IMR-90 (cell line): ENCODE data around the gene TRAF4. TPM values are rescaled to one million over a fixed set of nuclear protein-coding genes. Genes with fewer than 3 reads are reported as not detected.
"Not testable (repeated sequence)": the region's sequence is repeated elsewhere in the genome, so short reads cannot be mapped to it uniquely, and the experiment has no call there.

Source experiments
- ATAC-seq: fragments of 200-7000 bp; cut with Tn5 transposase; 2 replicates; pipeline ENCODE4 v1.9.1; 2020; ENCODE audit warnings: low read depth, mild to moderate bottlenecking, moderate library complexity
- BruUV-seq: library from RNA; stranded (reverse); fragments of 400-500 nt; replicated peaks from 2 replicates; lab custom pipeline; 2021; lab: Mats Ljungman, UMichigan
- CTCF ChIA-PET: fragments of 300-600 bp; formaldehyde crosslinking; extraction: SDS; loops from one replicate; lab custom pipeline; 2021; ENCODE audit warnings: antibody characterized with exemption; lab: Yijun Ruan, JAX
- POLR2A ChIA-PET: fragments of 300-600 bp; sonication (Branson Sonifier 250); formaldehyde crosslinking; loops from one replicate; lab custom pipeline; 2022; ENCODE audit warnings: antibody characterized with exemption; ENCODE audit not compliant: unreplicated experiment; lab: Charles Lee
- DNase-seq: peaks from one replicate; pipeline ENCODE4 v3.0.0; 2013
- H2AFZ ChIP-seq: replicated peaks from 2 replicates; pipeline ENCODE3; 2013; ENCODE audit warnings: low read length, mild to moderate bottlenecking; ENCODE audit not compliant: poor library complexity
- H2AK5ac ChIP-seq: 2 replicates; pipeline ENCODE4 v1.6.1; 2013; ENCODE audit warnings: low read depth, low read length, inconsistent platforms
- H2AK9ac ChIP-seq: replicated peaks from 2 replicates; pipeline ENCODE3; 2013; ENCODE audit warnings: mild to moderate bottlenecking, low read depth, low read length, moderate library complexity; ENCODE audit not compliant: poor library complexity
- H2BK120ac ChIP-seq: 2 replicates; pipeline ENCODE4 v1.6.1; 2013; ENCODE audit warnings: low read depth, low read length, inconsistent platforms
- H2BK15ac ChIP-seq: 3 replicates; pipeline ENCODE4 v1.6.1; 2013; ENCODE audit warnings: low read depth, low read length, inconsistent platforms
- H2BK20ac ChIP-seq: 2 replicates; pipeline ENCODE4 v1.6.1; 2013; ENCODE audit warnings: low read depth, mild to moderate bottlenecking, inconsistent platforms, low read length, moderate library complexity
- H2BK5ac ChIP-seq: 2 replicates; pipeline ENCODE4 v1.6.1; 2013; ENCODE audit warnings: mild to moderate bottlenecking, low read depth, low read length, inconsistent platforms; ENCODE audit not compliant: poor library complexity, severe bottlenecking
- H3K14ac ChIP-seq: replicated peaks from 2 replicates; pipeline ENCODE4 v1.6.1; 2013; ENCODE audit warnings: low read depth, low read length, inconsistent platforms
- H3K18ac ChIP-seq: 2 replicates; pipeline ENCODE4 v1.6.1; 2013; ENCODE audit warnings: low read depth, low read length, control low read depth
- H3K23ac ChIP-seq: 2 replicates; pipeline ENCODE4 v1.6.1; 2013; ENCODE audit warnings: low read depth, low read length, inconsistent platforms
- H3K27ac ChIP-seq: 2 replicates; pipeline ENCODE4 v1.5.1; 2013; ENCODE audit warnings: mild to moderate bottlenecking, control low read depth, low read length; ENCODE audit not compliant: insufficient read depth
- H3K27me3 ChIP-seq: 2 replicates; pipeline ENCODE4 v1.6.1; 2013; ENCODE audit warnings: low read length; ENCODE audit not compliant: control insufficient read depth, insufficient read depth
- H3K36me3 ChIP-seq: 2 replicates; pipeline ENCODE4 v1.6.1; 2013; ENCODE audit warnings: low read length, mixed read lengths; ENCODE audit not compliant: control insufficient read depth, insufficient read depth
- H3K4ac ChIP-seq: 2 replicates; pipeline ENCODE4 v1.6.1; 2013; ENCODE audit warnings: low read depth, low read length, inconsistent platforms
- H3K4me1 ChIP-seq: 2 replicates; pipeline ENCODE4 v1.6.1; 2013; ENCODE audit warnings: low read length, mixed read lengths; ENCODE audit not compliant: control insufficient read depth, insufficient read depth
- H3K4me2 ChIP-seq: 2 replicates; pipeline ENCODE4 v1.6.1; 2013; ENCODE audit warnings: low read depth, mild to moderate bottlenecking, control low read depth, low read length, moderate library complexity
- H3K4me3 ChIP-seq: 2 replicates; pipeline ENCODE4 v1.5.1; 2013; ENCODE audit warnings: low read depth, mild to moderate bottlenecking, control low read depth, low read length, moderate library complexity; ENCODE audit not compliant: insufficient read depth
- H3K56ac ChIP-seq: 2 replicates; pipeline ENCODE4 v1.6.1; 2013; ENCODE audit warnings: low read length, inconsistent platforms; ENCODE audit not compliant: insufficient read depth; ENCODE audit errors: extremely low read depth
- H3K79me1 ChIP-seq, 2 experiments: 2 replicates each; pipeline ENCODE4 v1.6.1; 2013; ENCODE audit warnings: low read length in 2 of 2, inconsistent platforms in 1 of 2, low read depth in 1 of 2
- H3K9ac ChIP-seq: 2 replicates; pipeline ENCODE4 v1.6.1; 2013; ENCODE audit warnings: low read depth, low read length, control low read depth
- H3K9me1 ChIP-seq: 2 replicates; pipeline ENCODE4 v1.6.1; 2013; ENCODE audit warnings: low read length, inconsistent platforms; ENCODE audit not compliant: insufficient read depth
- H3K9me3 ChIP-seq: 2 replicates; pipeline ENCODE4 v1.6.1; 2013; ENCODE audit warnings: low read length; ENCODE audit not compliant: control insufficient read depth, insufficient read depth
- H4K20me1 ChIP-seq: 2 replicates; pipeline ENCODE4 v1.6.1; 2013; ENCODE audit warnings: low read length, inconsistent platforms; ENCODE audit not compliant: insufficient read depth
- H4K5ac ChIP-seq: 2 replicates; pipeline ENCODE4 v1.6.1; 2013; ENCODE audit warnings: mild to moderate bottlenecking, low read depth, low read length, control low read depth
- H4K8ac ChIP-seq, 2 experiments: 2 replicates each; pipeline ENCODE4 v1.6.1; 2013; ENCODE audit warnings: low read depth in 2 of 2, low read length in 2 of 2, control low read depth in 1 of 2, inconsistent platforms in 1 of 2
- H4K91ac ChIP-seq: 2 replicates; pipeline ENCODE4 v1.6.1; 2013; ENCODE audit warnings: low read depth, low read length, inconsistent platforms; ENCODE audit not compliant: insufficient read depth
- WGBS, 2 experiments: methylation state at CpG; one replicate each; pipeline versions ENCODE4 v1.1.5 to v1.1.7; 2013; ENCODE audit warnings: missing lambda C conversion rate in 2 of 2; ENCODE audit not compliant: insufficient read length in 1 of 2; ENCODE audit errors: extremely low coverage in 2 of 2; 5-methylcytosine and 5-hydroxymethylcytosine counted together
- dilution Hi-C: fragments of 300-500 bp; cut with HindIII; formaldehyde crosslinking; loops from one replicate; pipeline ENCODE4 v1.14.3; 2018; ENCODE audit warnings: low sequenced_read_pairs; ENCODE audit not compliant: unreplicated experiment
- in situ Hi-C: fragments of 300-500 bp; cut with MboI; formaldehyde crosslinking; loops from 3 replicates; pipeline ENCODE4 v1.14.3; 2019; ENCODE audit warnings: low sequenced_read_pairs, inconsistent platforms, mixed read lengths
- intact Hi-C: fragments of 100-400 bp; cut with micrococcal nuclease; formaldehyde crosslinking; loops from 2 replicates; pipeline ENCODE4 v1.10.0; 2022
- polyA plus RNA-seq, 3 experiments: library from polyadenylated mRNA; depleted of rRNA; stranded (reverse); fragments of >200 nt; gene quantifications; 2 replicates each; pipeline ENCODE4 v1.2.3, GENCODE V29; 2012; ENCODE audit warnings: low replicate concordance in 1 of 3
- total RNA-seq: library from RNA; depleted of rRNA; stranded (reverse); fragments of >200 nt; gene quantifications from 2 replicates; pipeline ENCODE4 v1.2.3, GENCODE V29; 2012

The TRAF4 gene
- total and polyA plus RNA-seq, 2 of the 4 experiments (the other 2 are of a cell fraction), result 36.9 to 63.2 TPM

- CTCF ChIA-PET, result interaction anchor here (0.6 kb wide), 1 partner anchor 156 kb away, joined by 3 read pairs; no protein-coding TSS in a partner anchor
- H3K36me3 ChIP-seq, POLR2A ChIA-PET, H2AK5ac ChIP-seq, H4K8ac ChIP-seq, DNase-seq, H3K9ac ChIP-seq, H2AK9ac ChIP-seq, dilution Hi-C loops, H2BK120ac ChIP-seq, H4K91ac ChIP-seq, BruUV-seq, H4K5ac ChIP-seq, intact Hi-C loops, in situ Hi-C loops, H3K4me1 ChIP-seq, H3K27me3 ChIP-seq, H3K56ac ChIP-seq, H3K9me1 ChIP-seq, H3K4ac ChIP-seq, H2BK5ac ChIP-seq, H3K9me3 ChIP-seq, H2BK20ac ChIP-seq, H3K18ac ChIP-seq, H3K4me2 ChIP-seq, H2BK15ac ChIP-seq, H3K4me3 ChIP-seq, H2AFZ ChIP-seq, H3K27ac ChIP-seq, H3K14ac ChIP-seq, ATAC-seq, H3K23ac ChIP-seq: not testable (repeated sequence)
- peaks cover 20 to 60% of the 10 kb centered on the region in 2 experiments for H3K79me1 ChIP-seq
- peaks cover 29% of the 10 kb centered on the region; the same call in 1 of the 2 replicates for H4K20me1 ChIP-seq
- WGBS, 2 experiments, result 100% methylated on average over 1 of the region's 13 CpGs; no CpG with 5 or more reads in 1 of the 2 experiments
These were observed 35.8 kb downstream of the TRAF4 start for GRCh38 chr17:28779601-28780000.
